A549 (cell line): ENCODE measurements around the gene UBE3C.

Source experiments
- CBX2 ChIP-seq: fragments of 200-600 bp; sonication (generic); IDR thresholded peaks from 2 replicates; pipeline ENCODE4 v1.6.1; 2016; ENCODE audit warnings: low read depth, mild to moderate bottlenecking, borderline replicate concordance
- CHD2 ChIP-seq: fragments of 150-350 bp; IDR thresholded peaks from 2 replicates; pipeline ENCODE4 v1.6.1; 2014; ENCODE audit warnings: low read length; ENCODE audit not compliant: partially characterized antibody
- EP300 ChIP-seq, 2 experiments: fragments of >200 bp; sonication (Bioruptor Twin); formaldehyde crosslinking; IDR thresholded peaks; 2 replicates in 1 of 2; 3 replicates in 1 of 2; pipeline ENCODE4 v1.6.1; 2016 to 2017
- HDAC2 ChIP-seq: fragments of 200-600 bp; sonication (generic); IDR thresholded peaks from 2 replicates; pipeline ENCODE4 v1.6.1; 2016
- HOXA7 ChIP-seq: fragments of 250-450 bp; sonication (Bioruptor Pico); IDR thresholded peaks from 2 replicates; pipeline ENCODE4 v1.5.0; 2020; ENCODE audit warnings: mild to moderate bottlenecking, moderate library complexity
- JUN ChIP-seq, 2 experiments: fragments of >200 bp; sonication (Bioruptor Twin); formaldehyde crosslinking; IDR thresholded peaks; 2 replicates in 1 of 2; 3 replicates in 1 of 2; pipeline ENCODE4 v1.6.1; 2016 to 2017
- KDM5A ChIP-seq: fragments of 200-600 bp; sonication (generic); IDR thresholded peaks from 2 replicates; pipeline ENCODE4 v1.6.1; 2016; ENCODE audit warnings: antibody characterized with exemption, mild to moderate bottlenecking
- POLR2A ChIP-seq: IDR thresholded peaks from 2 replicates; pipeline ENCODE4 v1.6.1; 2012; ENCODE audit warnings: mild to moderate bottlenecking, low read length
- RFX5 ChIP-seq: fragments of 450-650 bp; IDR thresholded peaks from 2 replicates; pipeline ENCODE4 v1.7.1; 2014; ENCODE audit warnings: antibody characterized with exemption, mild to moderate bottlenecking, moderate library complexity
- TF ChIP-seq, protein P1 (sequence below): fragments of >200 bp; sonication (Bioruptor Twin); formaldehyde crosslinking; IDR thresholded peaks from 3 replicates; pipeline ENCODE4 v1.5.1; 2016
- TF ChIP-seq, protein P2 (sequence below): fragments of 450-650 bp; IDR thresholded peaks from 2 replicates; pipeline ENCODE4 v1.6.1; 2014; ENCODE audit warnings: antibody characterized with exemption

DNA sequence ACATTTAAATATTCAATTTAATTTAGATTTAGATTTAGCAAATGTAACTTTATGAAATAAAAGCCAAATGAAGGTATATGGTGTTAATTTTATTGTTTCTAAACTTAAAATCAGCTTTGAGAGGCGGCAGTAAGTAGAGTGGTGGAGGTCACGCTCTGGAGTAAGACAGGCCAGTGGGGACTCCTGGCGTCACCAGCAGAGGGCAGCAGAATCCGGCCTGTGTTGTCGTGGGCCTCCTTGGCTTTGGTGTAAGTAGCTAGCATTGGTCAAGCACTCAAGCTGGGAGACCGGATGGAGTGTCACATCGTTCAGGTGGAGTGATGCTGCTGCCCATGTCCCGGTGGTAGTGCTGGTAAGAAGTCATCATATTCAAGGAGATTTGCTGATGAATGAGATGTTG, 99.4 kb downstream of the UBE3C start:
- TF ChIP-seq, protein P1, sequence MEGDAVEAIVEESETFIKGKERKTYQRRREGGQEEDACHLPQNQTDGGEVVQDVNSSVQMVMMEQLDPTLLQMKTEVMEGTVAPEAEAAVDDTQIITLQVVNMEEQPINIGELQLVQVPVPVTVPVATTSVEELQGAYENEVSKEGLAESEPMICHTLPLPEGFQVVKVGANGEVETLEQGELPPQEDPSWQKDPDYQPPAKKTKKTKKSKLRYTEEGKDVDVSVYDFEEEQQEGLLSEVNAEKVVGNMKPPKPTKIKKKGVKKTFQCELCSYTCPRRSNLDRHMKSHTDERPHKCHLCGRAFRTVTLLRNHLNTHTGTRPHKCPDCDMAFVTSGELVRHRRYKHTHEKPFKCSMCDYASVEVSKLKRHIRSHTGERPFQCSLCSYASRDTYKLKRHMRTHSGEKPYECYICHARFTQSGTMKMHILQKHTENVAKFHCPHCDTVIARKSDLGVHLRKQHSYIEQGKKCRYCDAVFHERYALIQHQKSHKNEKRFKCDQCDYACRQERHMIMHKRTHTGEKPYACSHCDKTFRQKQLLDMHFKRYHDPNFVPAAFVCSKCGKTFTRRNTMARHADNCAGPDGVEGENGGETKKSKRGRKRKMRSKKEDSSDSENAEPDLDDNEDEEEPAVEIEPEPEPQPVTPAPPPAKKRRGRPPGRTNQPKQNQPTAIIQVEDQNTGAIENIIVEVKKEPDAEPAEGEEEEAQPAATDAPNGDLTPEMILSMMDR: peak; percentile 28; the same call in 1 of the 3 replicates
- TF ChIP-seq KDM5A: no peak
- TF ChIP-seq, protein P2, sequence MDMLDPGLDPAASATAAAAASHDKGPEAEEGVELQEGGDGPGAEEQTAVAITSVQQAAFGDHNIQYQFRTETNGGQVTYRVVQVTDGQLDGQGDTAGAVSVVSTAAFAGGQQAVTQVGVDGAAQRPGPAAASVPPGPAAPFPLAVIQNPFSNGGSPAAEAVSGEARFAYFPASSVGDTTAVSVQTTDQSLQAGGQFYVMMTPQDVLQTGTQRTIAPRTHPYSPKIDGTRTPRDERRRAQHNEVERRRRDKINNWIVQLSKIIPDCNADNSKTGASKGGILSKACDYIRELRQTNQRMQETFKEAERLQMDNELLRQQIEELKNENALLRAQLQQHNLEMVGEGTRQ: no peak
- TF ChIP-seq EP300 (IDR thresholded peaks at IDR 0.05): no peak
- TF ChIP-seq POLR2A: no peak
- TF ChIP-seq HDAC2: no peak
- no peak for TF ChIP-seq HOXA7 (CRISPR knock-in tag)
- TF ChIP-seq RFX5: no peak
- no peak for TF ChIP-seq CBX2
- TF ChIP-seq JUN (IDR thresholded peaks at IDR 0.05): no peak
- no peak for TF ChIP-seq CHD2
